GM12878 (cell line): Measurements from ENCODE around the gene KMT2E. TPM values are rescaled to one million over a fixed set of nuclear protein-coding genes. Genes with fewer than 3 reads are reported as not detected.

Experiments used
- CBX5 ChIP-seq: sonication (generic); IDR thresholded peaks from 2 replicates; pipeline ENCODE4 v1.6.1; 2016; ENCODE audit warnings: low read depth, moderate library complexity, mild to moderate bottlenecking, inconsistent platforms
- CHD1 ChIP-seq: IDR thresholded peaks from 2 replicates; pipeline ENCODE4 v1.6.1; 2012; ENCODE audit warnings: low read depth, low read length, improper control_type of control experiment
- CHD2 ChIP-seq: IDR thresholded peaks from 2 replicates; pipeline ENCODE4 v1.6.1; 2011; ENCODE audit warnings: low read depth, low read length, improper control_type of control experiment, borderline replicate concordance
- ETV6 ChIP-seq, 2 experiments: fragments of 450-650 bp in 1 of 2; IDR thresholded peaks in 1 of 2; conservative IDR thresholded peaks in 1 of 2; 2 replicates each; pipeline ENCODE4 v1.6.1; 2014; ENCODE audit warnings: antibody characterized with exemption in 1 of 2, borderline replicate concordance in 1 of 2, low read depth in 1 of 2, mild to moderate bottlenecking in 1 of 2, moderate library complexity in 1 of 2
- HDAC6 ChIP-seq: fragments of 200-600 bp; sonication (generic); IDR thresholded peaks from one replicate; pipeline ENCODE4 v1.8.0; 2017; ENCODE audit warnings: antibody characterized with exemption; ENCODE audit not compliant: unreplicated experiment
- HDGF ChIP-seq: fragments of 450-650 bp; IDR thresholded peaks from 2 replicates; pipeline ENCODE4 v1.6.1; 2016; ENCODE audit warnings: antibody characterized with exemption
- IKZF2 ChIP-seq, 2 experiments: fragments of 450-650 bp; IDR thresholded peaks; 2 replicates each; pipeline ENCODE4 v1.6.1; 2017; ENCODE audit warnings: mild to moderate bottlenecking in 2 of 2, moderate library complexity in 2 of 2
- LARP7 ChIP-seq: fragments of 450-650 bp; IDR thresholded peaks from 2 replicates; pipeline ENCODE4 v1.6.1; 2017; ENCODE audit warnings: mild to moderate bottlenecking
- MEF2A ChIP-seq: IDR thresholded peaks from 2 replicates; pipeline ENCODE4 v1.6.1; 2011; ENCODE audit warnings: low read depth, mild to moderate bottlenecking, low read length, moderate library complexity; ENCODE audit not compliant: insufficient read depth
- MLLT1 ChIP-seq: fragments of 450-650 bp; IDR thresholded peaks from 2 replicates; pipeline ENCODE4 v1.6.1; 2016; ENCODE audit warnings: mild to moderate bottlenecking
- MXI1 ChIP-seq: fragments of 150-350 bp; IDR thresholded peaks from 2 replicates; pipeline ENCODE4 v1.6.1; 2011; ENCODE audit warnings: low read depth, mild to moderate bottlenecking, inconsistent platforms, low read length, improper control_type of control experiment
- MYC ChIP-seq: IDR thresholded peaks from 2 replicates; pipeline ENCODE4 v1.6.1; 2011; ENCODE audit warnings: mild to moderate bottlenecking, low read length, moderate library complexity, inconsistent platforms; ENCODE audit not compliant: insufficient read depth, insufficient replicate concordance, insufficient read length, severe bottlenecking
- NKRF ChIP-seq: fragments of 450-650 bp; conservative IDR thresholded peaks from 2 replicates; pipeline ENCODE4 v1.6.1; 2017; ENCODE audit warnings: mild to moderate bottlenecking, moderate library complexity
- RCOR1 ChIP-seq: conservative IDR thresholded peaks from 2 replicates; pipeline ENCODE4 v1.6.1; 2012; ENCODE audit warnings: low read depth, low read length, improper control_type of control experiment
- SUZ12 ChIP-seq: fragments of 200-600 bp; sonication (generic); IDR thresholded peaks from one replicate; pipeline ENCODE4 v1.6.1; 2018; ENCODE audit warnings: antibody characterized with exemption, mild to moderate bottlenecking; ENCODE audit not compliant: unreplicated experiment
- ZBTB40 ChIP-seq: fragments of 450-650 bp; IDR thresholded peaks from 2 replicates; pipeline ENCODE4 v1.6.1; 2016; ENCODE audit warnings: mild to moderate bottlenecking, moderate library complexity, borderline replicate concordance
- ZNF687 ChIP-seq: fragments of 450-650 bp; IDR thresholded peaks from 2 replicates; pipeline ENCODE4 v1.6.1; 2017; ENCODE audit warnings: mild to moderate bottlenecking, moderate library complexity
- polyA plus RNA-seq, 11 experiments: library from polyadenylated mRNA; depleted of rRNA in 4 of 11; unstranded in 6 of 11; stranded (reverse) in 5 of 11; fragments of >200 nt; fragmentation: Nextera tagmentation in 4 of 11; fragmentation: Illumina TruSeq in 1 of 11; extraction: Ambion mirVana in 4 of 11; extraction: Trizol in 1 of 11; gene quantifications; 1 replicate in 1 of 11; 2 replicates in 10 of 11; pipeline versions ENCODE4 v1.2.1 to v1.2.3, GENCODE V29; 2011 to 2016; ENCODE audit warnings: inconsistent platforms in 2 of 11, missing spikeins in 2 of 11, low read depth in 1 of 11
- total RNA-seq, 4 experiments: library from RNA; depleted of rRNA in 3 of 4; stranded (reverse); fragments of >200 nt in 3 of 4; fragmentation: Illumina TruSeq in 1 of 4; extraction: Trizol in 1 of 4; gene quantifications; 2 replicates each; pipeline versions ENCODE4 v1.2.1 to v1.2.3, GENCODE V29; 2013 to 2021

KMT2E gene
- total and polyA plus RNA-seq, 10 of the 15 experiments (the other 5 are each of a cell fraction or from before 2014, with no cell fraction given): 13.2 to 68.1 (median 34.1) TPM

- TF ChIP-seq ZBTB40: no peak
- TF ChIP-seq CHD1: peak; percentile 17; the same call in 1 of the 2 replicates
- TF ChIP-seq MXI1: peak; percentile 79; the same call in 1 of the 2 replicates
- 0 out of 4 replicates have a peak, but pooled peaks of 1 of the 2 experiments have one; percentile 34 for TF ChIP-seq ETV6 (conservative IDR thresholded peaks at IDR 0.05 in 1 of 2, IDR thresholded peaks at IDR 0.05 in 1 of 2; ENCODE audit: borderline replicate concordance in 1 of 2, low read depth in 1 of 2)
- no peak; a peak in 2 of 4 replicates for TF ChIP-seq IKZF2 (IDR thresholded peaks at IDR 0.05)
- TF ChIP-seq ZNF687: peak; percentile 78
- TF ChIP-seq MYC: no peak
- TF ChIP-seq MLLT1: peak; percentile 92; the same call in 1 of the 2 replicates
- TF ChIP-seq HDGF: peak; percentile 71
- TF ChIP-seq NKRF: peak; percentile 67; the same call in 1 of the 2 replicates
- no peak for TF ChIP-seq CBX5
- TF ChIP-seq CHD2: no peak
- TF ChIP-seq SUZ12: no peak
- peak; percentile 67 for TF ChIP-seq HDAC6
- no peak for TF ChIP-seq MEF2A
- no peak for TF ChIP-seq RCOR1
- peak; percentile 24 for TF ChIP-seq LARP7
These were observed 687 bp upstream of the KMT2E start (continued) for GRCh38 chr7:105013221-105013815.
